Smooth muscle cell of bladder (primary cell): ENCODE data around the gene GPR78. TPM values are rescaled to one million over a fixed set of nuclear protein-coding genes. Genes with fewer than 3 reads are reported as not detected.

ENCODE experiments used
- total RNA-seq: library from RNA; depleted of rRNA; stranded (reverse); fragments of >200 nt; gene quantifications from 2 replicates; pipeline ENCODE4 v1.2.3, GENCODE V29; 2014

Gene GPR78, protein sequence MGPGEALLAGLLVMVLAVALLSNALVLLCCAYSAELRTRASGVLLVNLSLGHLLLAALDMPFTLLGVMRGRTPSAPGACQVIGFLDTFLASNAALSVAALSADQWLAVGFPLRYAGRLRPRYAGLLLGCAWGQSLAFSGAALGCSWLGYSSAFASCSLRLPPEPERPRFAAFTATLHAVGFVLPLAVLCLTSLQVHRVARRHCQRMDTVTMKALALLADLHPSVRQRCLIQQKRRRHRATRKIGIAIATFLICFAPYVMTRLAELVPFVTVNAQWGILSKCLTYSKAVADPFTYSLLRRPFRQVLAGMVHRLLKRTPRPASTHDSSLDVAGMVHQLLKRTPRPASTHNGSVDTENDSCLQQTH
- 1.1 and 3.0 TPM in 2 replicates for total RNA-seq

DNA sequence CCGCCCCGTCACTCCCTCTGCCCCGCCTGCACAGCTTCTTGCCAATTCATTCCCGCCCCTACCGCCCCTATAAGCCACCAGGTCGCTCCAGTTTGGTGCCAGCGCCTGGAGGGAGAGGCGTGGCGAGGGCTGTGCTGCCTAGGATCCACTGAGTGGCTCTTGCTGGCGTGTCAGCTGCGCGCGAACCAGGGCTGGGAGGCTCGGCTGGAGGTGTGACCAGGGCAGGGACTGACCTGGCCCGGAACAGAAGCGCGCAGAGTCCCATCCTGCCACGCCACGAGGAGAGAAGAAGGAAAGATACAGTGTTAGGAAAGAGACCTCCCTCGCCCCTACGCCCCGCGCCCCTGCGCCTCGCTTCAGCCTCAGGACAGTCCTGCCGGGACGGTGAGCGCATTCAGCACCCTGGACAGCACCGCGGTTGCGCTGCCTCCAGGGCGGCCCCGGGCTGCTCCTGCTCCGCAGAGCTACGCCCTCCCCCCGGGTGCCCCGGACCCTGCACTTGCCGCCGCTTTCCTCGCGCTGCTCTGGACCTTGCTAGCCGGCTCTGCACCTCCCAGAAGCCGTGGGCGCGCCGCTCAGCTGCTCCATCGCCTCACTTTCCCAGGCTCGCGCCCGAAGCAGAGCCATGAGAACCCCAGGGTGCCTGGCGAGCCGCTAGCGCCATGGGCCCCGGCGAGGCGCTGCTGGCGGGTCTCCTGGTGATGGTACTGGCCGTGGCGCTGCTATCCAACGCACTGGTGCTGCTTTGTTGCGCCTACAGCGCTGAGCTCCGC lies at the start of gene GPR78:
Gene GPR78, plus strand, starts transcription at position 72 of the 773 bp plus-strand sequence. Its CDS starts 591 bp downstream, at position 663.

DNA sequence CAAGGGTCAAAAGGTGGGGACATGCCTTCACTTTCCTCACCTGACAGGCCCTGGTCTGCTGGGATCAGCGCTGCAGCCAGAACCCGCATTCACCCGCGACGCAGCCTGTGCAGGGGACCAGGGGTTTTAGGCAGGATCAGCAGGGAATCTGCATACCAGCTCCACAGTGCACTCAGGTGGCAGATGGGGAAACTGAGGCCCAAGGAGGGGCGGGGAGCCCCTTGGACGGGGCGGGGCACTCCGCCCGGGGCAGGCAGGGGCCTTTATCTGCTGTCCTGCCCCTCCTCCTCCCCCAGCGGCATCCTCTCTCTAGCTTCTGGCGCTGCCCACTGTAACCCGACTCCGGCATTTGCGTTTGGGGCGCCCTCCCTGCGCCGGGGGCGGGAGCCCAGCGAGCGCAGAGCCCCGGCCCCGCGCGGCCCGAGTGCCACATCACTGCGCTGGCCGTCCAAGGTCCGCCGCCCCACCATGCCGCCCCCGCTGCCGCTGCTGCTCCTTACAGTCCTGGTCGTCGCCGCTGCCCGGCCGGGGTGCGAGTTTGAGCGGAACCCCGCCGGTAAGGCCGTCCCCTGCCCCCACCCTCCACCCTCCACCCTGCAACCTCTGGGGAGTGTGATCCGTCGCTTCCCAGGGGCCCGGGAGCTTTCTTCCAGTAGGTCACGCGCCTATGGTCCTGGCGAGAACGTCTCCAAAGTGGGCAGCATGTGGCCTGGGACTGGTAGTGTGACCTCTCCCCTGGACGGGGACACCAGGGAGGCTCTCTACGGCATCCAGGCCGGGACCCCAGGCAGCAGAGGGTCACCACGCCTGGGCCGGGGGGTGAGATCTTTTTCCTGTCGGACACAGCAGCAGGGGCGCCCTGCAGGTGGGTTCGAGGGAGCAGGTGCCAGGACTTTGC lies 12.4 kb downstream of the GPR78 start, which contains the start of gene CPZ:
Gene CPZ, plus strand, starts transcription at position 400 of the 898 bp plus-strand sequence. Its CDS starts 69 bp downstream, at position 469.

Other genes starting within 250 kb of the GPR78 start
- gene ACOX3, start 139.7 kb upstream of the GPR78 start, total RNA-seq = 21.8 and 27.7 TPM in 2 replicates
- 10.5 and 14.1 TPM in 2 replicates for gene TRMT44, start 139.6 kb upstream of the GPR78 start, total RNA-seq
- 14.5 and 44.8 TPM in 2 replicates for gene CPZ, start 12.4 kb downstream of the GPR78 start, total RNA-seq